Panc1 (cell line): ENCODE results near the gene FAM98A. TPM values are rescaled to one million over a fixed set of nuclear protein-coding genes. Genes with fewer than 3 reads are reported as not detected.

Source experiments
- ATAC-seq: fragments of 200-7000 bp; cut with Tn5 transposase; 2 replicates; pipeline ENCODE4 v1.9.1; 2020; ENCODE audit warnings: mild to moderate bottlenecking, moderate library complexity
- BruUV-seq: library from RNA; stranded (reverse); fragments of 400-500 nt; replicated peaks from 2 replicates; lab custom pipeline; 2021; lab: Mats Ljungman, UMichigan
- CTCF ChIA-PET: fragments of 300-600 bp; sonication (Branson Sonifier 250); formaldehyde crosslinking; loops from one replicate; lab custom pipeline; 2022; ENCODE audit warnings: antibody characterized with exemption; lab: Charles Lee
- POLR2A ChIA-PET: fragments of 300-600 bp; sonication (Branson Sonifier 250); formaldehyde crosslinking; loops from one replicate; lab custom pipeline; 2022; ENCODE audit warnings: antibody characterized with exemption; lab: Charles Lee
- DNase-seq: peaks from one replicate; pipeline ENCODE4 v3.0.0-alpha.2; 2010; ENCODE audit warnings: low read depth, low spot score
- H3K27ac ChIP-seq: 2 replicates; pipeline ENCODE4 v1.5.1; 2011; ENCODE audit warnings: mild to moderate bottlenecking, low read length, inconsistent platforms
- H3K27me3 ChIP-seq: fragments of 200-500 bp; sonication (Bioruptor generic); 2 replicates; pipeline ENCODE4 v1.6.0; 2014; ENCODE audit warnings: low read length, inconsistent platforms; ENCODE audit not compliant: control insufficient read depth, insufficient read depth
- H3K36me3 ChIP-seq: fragments of 200-500 bp; sonication (Bioruptor generic); 2 replicates; pipeline ENCODE4 v1.5.1; 2014; ENCODE audit warnings: inconsistent platforms, mild to moderate bottlenecking, low read length, moderate library complexity; ENCODE audit not compliant: control insufficient read depth, insufficient read depth
- H3K4me1 ChIP-seq: 2 replicates; pipeline ENCODE4 v1.5.1; 2011; ENCODE audit warnings: inconsistent platforms, mild to moderate bottlenecking, low read length, moderate library complexity; ENCODE audit not compliant: control insufficient read depth, insufficient read depth
- H3K4me3 ChIP-seq, 2 experiments: 2 replicates each; pipeline ENCODE4 v1.5.1; 2011 to 2012; ENCODE audit warnings: low read depth in 2 of 2, low read length in 2 of 2, mild to moderate bottlenecking in 2 of 2, inconsistent platforms in 1 of 2, moderate library complexity in 1 of 2
- H3K9me3 ChIP-seq: fragments of 200-500 bp; sonication (Bioruptor generic); 2 replicates; pipeline ENCODE4 v1.5.1; 2014; ENCODE audit warnings: low read depth, mild to moderate bottlenecking, inconsistent platforms, low read length, moderate library complexity; ENCODE audit not compliant: control insufficient read depth, insufficient read depth
- POLR2AphosphoS5 ChIP-seq: IDR thresholded peaks from 2 replicates; pipeline ENCODE4 v1.6.1; 2012; ENCODE audit warnings: mild to moderate bottlenecking, low read depth, low read length, moderate library complexity
- SIN3A ChIP-seq: IDR thresholded peaks from 2 replicates; pipeline ENCODE4 v1.6.1; 2012; ENCODE audit warnings: low read depth, mild to moderate bottlenecking, low read length, moderate library complexity, borderline replicate concordance; ENCODE audit not compliant: insufficient read depth
- TCF7L2 ChIP-seq: IDR thresholded peaks from 2 replicates; pipeline ENCODE4 v1.6.1; 2011; ENCODE audit warnings: mild to moderate bottlenecking, low read depth, low read length, inconsistent platforms
- in situ Hi-C: cut with HindIII; loops from 2 replicates; pipeline ENCODE4 v1.10.0; 2016; ENCODE audit warnings: low sequenced_read_pairs, low pct_unique_long_range_greater_than_20kb
- intact Hi-C: fragments of 100-400 bp; cut with micrococcal nuclease; formaldehyde crosslinking; loops from one replicate; pipeline ENCODE4 v1.10.0; 2022; ENCODE audit not compliant: unreplicated experiment
- total RNA-seq: library from RNA; stranded (reverse); gene quantifications from one replicate; pipeline ENCODE4 v1.2.1, GENCODE V29; 2021; ENCODE audit not compliant: unreplicated experiment
- TF ChIP-seq, protein P1 (sequence below): fragments of 450-650 bp; IDR thresholded peaks from 2 replicates; pipeline ENCODE4 v1.5.1; 2017; ENCODE audit warnings: mild to moderate bottlenecking
- TF ChIP-seq, protein P2 (sequence below), 2 experiments: IDR thresholded peaks; 2 replicates each; pipeline ENCODE4 v1.6.1; 2011 to 2012; ENCODE audit warnings: low read depth in 2 of 2, control low read depth in 1 of 2, low read length in 1 of 2, mild to moderate bottlenecking in 1 of 2, moderate library complexity in 1 of 2; ENCODE audit not compliant: insufficient read depth in 1 of 2

Gene FAM98A
- total RNA-seq, 1 experiment from 2014 or later: 39.2 TPM

DNA sequence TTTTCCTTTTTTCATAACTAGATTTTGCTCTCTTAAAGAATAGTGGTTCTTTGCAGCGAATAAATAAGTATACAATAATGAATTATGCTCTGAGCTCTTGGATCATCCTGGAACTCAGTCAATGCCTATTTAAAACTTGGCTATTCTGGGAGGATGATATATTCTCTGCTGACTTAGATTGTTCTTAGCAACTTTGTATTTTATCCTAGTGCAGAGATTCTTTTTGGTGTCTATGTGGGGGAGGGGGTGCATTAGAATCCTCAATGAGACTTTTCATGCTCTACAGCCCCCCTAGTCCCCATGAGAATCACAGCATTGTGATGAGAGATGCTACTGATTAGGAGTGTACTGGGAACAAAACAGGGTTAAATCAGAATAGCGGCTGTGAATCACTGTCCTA is 8.8 kb upstream of the FAM98A start:
- Histone ChIP-seq H3K4me3 (no peak overlapping the region), H3K9me3 (no peaks in the 10 kb centered on the region), H3K27ac (no peak overlapping the region), H3K36me3 (no peaks in the 10 kb centered on the region), H3K27me3 (no peaks in the 10 kb centered on the region), H3K4me1 (no peaks in the 10 kb centered on the region)
- no peak for DNase-seq
- TF ChIP-seq, protein P1, sequence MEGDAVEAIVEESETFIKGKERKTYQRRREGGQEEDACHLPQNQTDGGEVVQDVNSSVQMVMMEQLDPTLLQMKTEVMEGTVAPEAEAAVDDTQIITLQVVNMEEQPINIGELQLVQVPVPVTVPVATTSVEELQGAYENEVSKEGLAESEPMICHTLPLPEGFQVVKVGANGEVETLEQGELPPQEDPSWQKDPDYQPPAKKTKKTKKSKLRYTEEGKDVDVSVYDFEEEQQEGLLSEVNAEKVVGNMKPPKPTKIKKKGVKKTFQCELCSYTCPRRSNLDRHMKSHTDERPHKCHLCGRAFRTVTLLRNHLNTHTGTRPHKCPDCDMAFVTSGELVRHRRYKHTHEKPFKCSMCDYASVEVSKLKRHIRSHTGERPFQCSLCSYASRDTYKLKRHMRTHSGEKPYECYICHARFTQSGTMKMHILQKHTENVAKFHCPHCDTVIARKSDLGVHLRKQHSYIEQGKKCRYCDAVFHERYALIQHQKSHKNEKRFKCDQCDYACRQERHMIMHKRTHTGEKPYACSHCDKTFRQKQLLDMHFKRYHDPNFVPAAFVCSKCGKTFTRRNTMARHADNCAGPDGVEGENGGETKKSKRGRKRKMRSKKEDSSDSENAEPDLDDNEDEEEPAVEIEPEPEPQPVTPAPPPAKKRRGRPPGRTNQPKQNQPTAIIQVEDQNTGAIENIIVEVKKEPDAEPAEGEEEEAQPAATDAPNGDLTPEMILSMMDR: no peak
- TF ChIP-seq, protein P2, sequence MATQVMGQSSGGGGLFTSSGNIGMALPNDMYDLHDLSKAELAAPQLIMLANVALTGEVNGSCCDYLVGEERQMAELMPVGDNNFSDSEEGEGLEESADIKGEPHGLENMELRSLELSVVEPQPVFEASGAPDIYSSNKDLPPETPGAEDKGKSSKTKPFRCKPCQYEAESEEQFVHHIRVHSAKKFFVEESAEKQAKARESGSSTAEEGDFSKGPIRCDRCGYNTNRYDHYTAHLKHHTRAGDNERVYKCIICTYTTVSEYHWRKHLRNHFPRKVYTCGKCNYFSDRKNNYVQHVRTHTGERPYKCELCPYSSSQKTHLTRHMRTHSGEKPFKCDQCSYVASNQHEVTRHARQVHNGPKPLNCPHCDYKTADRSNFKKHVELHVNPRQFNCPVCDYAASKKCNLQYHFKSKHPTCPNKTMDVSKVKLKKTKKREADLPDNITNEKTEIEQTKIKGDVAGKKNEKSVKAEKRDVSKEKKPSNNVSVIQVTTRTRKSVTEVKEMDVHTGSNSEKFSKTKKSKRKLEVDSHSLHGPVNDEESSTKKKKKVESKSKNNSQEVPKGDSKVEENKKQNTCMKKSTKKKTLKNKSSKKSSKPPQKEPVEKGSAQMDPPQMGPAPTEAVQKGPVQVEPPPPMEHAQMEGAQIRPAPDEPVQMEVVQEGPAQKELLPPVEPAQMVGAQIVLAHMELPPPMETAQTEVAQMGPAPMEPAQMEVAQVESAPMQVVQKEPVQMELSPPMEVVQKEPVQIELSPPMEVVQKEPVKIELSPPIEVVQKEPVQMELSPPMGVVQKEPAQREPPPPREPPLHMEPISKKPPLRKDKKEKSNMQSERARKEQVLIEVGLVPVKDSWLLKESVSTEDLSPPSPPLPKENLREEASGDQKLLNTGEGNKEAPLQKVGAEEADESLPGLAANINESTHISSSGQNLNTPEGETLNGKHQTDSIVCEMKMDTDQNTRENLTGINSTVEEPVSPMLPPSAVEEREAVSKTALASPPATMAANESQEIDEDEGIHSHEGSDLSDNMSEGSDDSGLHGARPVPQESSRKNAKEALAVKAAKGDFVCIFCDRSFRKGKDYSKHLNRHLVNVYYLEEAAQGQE (IDR thresholded peaks at IDR 0.05; ENCODE audit: insufficient read depth in 1 of 2, low read depth in 2 of 2, low read length in 1 of 2): no peak
- TF ChIP-seq SIN3A (no peak), POLR2AphosphoS5 (no peak), TCF7L2 (no peak)
- ChIA-PET CTCF (no interaction called here), POLR2A (no interaction called here)
- no peak for ATAC-seq
- in situ Hi-C loops (no loop called here), intact Hi-C loops (no loop called here)
- no TSS peak for BruUV-seq

DNA sequence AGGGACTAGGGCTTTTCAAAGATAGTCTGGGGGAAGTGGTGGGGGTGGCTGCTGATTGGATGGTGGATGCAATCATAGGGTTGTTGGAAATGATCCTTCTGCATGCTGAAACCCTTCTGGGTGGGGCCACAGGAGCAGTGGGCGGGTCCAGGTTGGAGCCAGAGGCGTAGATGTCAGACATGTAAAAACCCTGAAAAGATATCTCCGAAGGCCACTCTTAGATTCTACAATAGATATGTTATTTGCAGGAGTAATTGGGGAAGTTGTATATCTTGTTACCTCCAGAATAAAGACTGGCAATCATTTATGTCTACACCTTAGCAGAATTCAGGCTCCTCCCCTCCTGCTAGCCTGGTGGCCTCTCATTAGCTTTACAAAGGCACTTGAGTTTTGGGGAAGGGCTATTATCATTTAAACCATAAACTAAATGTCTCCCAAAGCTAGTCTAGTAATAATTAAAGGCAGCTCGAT is 8.2 kb upstream of the FAM98A start:
- Histone ChIP-seq H3K27me3 (no peaks in the 10 kb centered on the region), H3K9me3 (no peaks in the 10 kb centered on the region), H3K4me3 (no peak overlapping the region), H3K27ac (no peak overlapping the region), H3K4me1 (no peaks in the 10 kb centered on the region), H3K36me3 (no peaks in the 10 kb centered on the region)
- DNase-seq (no peak), ATAC-seq (no peak)
- TF ChIP-seq, protein P2 (IDR thresholded peaks at IDR 0.05; ENCODE audit: insufficient read depth in 1 of 2, low read depth in 2 of 2, low read length in 1 of 2): no peak
- TF ChIP-seq TCF7L2 (no peak), SIN3A (no peak), POLR2AphosphoS5 (no peak)
- TF ChIP-seq, protein P1: no peak
- in situ Hi-C loops (no loop called here), intact Hi-C loops (no loop called here)
- POLR2A ChIA-PET: no interaction called here
- BruUV-seq: no TSS peak
- CTCF ChIA-PET: no interaction called here
